ENCODE data around the gene PIGU. TPM values are rescaled to one million over a fixed set of nuclear protein-coding genes. Genes with fewer than 3 reads are reported as not detected.
"Not testable (repeated sequence)": the region's sequence is repeated elsewhere in the genome, so short reads cannot be mapped to it uniquely, and the experiment has no call there.

PIGU gene, protein sequence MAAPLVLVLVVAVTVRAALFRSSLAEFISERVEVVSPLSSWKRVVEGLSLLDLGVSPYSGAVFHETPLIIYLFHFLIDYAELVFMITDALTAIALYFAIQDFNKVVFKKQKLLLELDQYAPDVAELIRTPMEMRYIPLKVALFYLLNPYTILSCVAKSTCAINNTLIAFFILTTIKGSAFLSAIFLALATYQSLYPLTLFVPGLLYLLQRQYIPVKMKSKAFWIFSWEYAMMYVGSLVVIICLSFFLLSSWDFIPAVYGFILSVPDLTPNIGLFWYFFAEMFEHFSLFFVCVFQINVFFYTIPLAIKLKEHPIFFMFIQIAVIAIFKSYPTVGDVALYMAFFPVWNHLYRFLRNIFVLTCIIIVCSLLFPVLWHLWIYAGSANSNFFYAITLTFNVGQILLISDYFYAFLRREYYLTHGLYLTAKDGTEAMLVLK
- polyA plus RNA-seq (ENCODE audit: insufficient read length in 4 of 4), result 10 to 100 TPM; 37.0 to 46.1 (median 41.3) TPM

DNA sequence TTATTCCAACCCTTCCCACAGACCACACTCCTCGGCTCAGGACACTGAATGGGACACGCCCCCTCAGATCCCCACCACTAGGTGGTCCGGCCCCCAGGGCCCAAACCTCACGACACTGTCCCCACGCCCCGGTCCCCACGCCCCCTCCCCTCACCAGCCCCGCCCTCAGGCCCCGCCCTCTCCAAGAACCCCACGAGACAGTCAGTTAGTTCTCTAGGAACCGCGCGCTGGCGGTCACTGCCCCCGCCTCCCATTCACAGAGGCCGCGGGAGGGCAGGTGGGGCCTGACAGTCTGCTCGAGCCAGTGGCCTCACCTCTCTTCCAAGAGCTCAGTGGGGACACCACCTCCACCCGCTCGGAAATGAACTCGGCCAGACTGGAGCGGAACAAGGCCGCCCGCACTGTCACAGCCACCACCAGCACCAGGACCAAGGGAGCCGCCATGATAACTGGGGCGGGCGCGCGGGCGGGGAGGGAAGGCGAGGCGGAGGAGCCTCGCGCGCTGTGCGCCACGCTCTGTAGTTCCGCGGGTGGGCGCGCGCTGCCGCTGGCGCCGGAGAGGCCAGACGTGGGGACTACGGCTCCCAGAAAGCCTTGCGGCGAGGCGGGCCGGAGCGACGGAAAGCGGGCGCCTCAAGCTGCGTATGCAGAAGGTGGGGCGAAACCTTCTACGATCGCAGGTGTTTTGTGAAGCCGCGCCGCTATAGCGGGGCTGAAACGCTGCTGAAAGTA lies at the start of gene PIGU:
TSS of gene PIGU (minus strand) at position 451 of the 732 bp plus-strand sequence. CDS start at position 444, 7 bp downstream.
- peak; percentile 75 to 93 (median 89) for DNase-seq (ENCODE audit: low read depth in 4 of 4, low spot score in 2 of 4)

DNA sequence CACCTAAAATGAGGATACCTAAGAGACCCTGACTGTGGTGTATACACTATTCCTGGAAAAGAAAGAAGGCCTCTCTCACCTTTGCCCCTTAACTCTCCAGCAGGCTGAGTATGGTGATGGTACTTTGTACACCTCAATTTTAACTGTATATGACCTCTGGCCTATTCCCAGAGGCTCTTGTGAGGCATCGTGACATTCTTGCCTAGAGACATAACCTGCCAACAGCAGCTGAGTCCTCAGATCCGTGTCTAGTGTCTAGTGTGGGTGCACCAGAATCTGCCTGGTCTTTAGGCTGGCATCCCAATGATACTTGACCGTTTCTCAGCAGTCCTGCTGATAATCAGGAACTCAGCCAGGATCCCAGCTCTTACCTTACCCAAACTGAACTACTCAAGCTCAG lies 47.3 kb upstream of the PIGU start:
- no peak for DNase-seq (ENCODE audit: low read depth in 4 of 4, low spot score in 2 of 4)

DNA sequence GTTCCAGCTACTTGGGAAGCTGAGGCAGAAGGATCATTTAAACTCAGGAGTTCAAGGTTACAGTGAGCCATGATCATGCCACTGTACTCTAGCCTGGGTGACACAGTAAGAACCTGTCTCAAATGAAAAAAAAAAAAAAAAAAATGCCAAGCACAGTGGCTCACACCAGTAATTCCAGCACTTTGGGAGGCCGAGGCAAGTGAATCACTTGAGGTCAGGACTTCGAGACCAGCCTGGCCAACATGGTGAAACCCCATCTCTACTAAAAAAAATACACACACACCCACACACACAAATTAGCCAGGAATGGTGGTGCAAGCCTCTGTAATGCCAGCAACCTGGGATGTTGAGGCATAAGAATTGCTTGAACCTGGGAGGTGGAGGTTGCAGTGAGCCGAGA lies 45.7 kb upstream of the PIGU start:
- DNase-seq (ENCODE audit: low read depth in 4 of 4, low spot score in 2 of 4), result not testable (repeated sequence)

DNA sequence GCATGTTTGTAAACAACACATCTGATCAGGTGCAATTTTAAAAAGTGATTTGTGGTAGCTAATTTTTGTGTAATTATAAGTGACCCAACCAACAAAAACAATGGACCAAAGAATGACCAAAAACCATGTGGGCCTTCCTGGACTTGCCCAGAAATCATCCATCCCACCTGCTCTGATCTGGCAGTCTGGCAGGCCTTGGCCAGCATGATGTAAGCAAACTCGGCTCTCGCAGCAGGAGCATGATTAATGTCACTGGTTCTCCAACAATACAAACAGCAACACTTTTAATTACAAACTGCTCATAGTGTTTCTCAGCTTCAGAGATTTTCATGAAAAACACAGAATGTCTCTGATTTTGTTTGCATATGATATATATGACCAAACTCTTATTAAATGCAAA lies 43.4 kb upstream of the PIGU start:
- DNase-seq (ENCODE audit: low read depth in 4 of 4, low spot score in 2 of 4), result no peak

DNA sequence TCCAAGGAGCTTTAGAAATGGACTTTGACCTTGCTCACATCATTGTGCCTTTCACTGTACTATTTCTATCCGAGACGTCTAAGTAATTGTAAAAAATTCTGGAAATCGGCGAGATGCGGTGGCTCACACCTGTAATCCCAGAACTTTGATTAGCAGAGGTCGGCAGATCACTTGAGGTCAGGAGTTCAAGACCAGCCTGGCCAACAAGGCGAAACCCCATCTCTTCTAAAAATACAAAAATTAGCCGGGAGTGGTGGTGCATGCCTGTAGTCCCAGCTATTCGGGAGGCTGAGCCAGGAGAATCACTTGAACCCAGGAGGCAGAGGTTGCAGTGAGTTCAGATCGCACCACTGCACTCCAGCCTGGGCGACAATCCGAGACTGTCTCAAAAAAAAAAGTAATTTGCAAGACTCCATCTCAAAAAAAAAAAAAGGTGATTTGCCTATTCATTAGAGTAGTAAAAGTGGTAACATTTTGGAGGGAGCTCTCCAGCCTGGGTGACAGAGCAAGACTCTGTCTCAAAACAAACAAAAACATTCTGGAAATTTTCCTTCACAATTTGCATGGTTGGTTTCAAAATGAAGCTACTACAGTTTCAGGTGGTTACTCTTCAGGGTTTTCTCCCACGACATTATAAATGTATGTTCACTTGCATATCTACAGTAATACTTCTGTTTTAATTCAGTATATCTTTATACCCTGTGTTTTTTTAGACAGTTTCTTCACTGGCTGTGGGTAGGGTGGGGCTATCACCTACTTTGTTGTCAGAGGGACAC lies 42.5 kb upstream of the PIGU start:
- not testable (repeated sequence) for DNase-seq (ENCODE audit: low read depth in 4 of 4, low spot score in 2 of 4)

DNA sequence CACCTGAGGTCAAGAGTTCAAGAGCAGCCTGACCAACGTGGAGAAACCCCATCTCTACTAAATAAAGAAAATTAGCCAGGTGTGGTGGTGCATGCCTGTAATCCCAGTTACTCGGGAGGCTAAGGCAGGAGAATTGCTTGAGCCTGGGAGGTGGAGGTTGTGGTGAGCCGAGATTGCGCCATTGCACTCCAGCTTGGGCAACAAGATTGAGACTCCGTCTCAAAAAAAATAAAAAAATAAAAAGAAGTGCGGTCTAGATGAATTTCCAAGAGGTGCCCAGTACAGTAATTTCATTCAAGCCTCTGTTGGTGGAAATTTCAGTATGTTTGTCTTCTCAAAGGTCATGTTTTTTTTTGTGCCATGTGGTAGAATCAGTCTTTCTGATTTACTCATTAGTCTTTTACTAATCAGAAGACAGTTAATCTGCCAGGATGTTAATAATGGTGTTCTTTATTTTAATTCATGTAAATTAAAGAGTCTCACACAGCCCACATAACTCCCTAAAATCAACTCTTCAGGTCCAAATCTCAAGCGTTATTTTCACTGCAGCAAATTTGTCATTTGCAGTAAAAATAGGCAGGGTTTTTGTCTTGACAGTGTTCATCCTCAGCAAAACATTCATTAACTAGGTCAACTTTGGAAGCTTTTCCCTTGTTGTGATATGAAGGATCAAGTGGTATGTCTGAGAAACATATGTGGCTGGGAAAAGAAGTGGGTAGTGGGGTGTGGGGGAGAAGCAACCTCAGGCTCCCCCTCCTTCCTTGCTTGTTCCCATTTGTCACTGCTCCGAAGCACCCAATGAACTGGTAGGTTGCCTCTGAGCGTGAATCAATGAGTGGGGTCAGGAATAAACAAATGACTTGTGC lies 40.6 kb upstream of the PIGU start:
- DNase-seq (ENCODE audit: low read depth in 4 of 4, low spot score in 2 of 4), result no peak

DNA sequence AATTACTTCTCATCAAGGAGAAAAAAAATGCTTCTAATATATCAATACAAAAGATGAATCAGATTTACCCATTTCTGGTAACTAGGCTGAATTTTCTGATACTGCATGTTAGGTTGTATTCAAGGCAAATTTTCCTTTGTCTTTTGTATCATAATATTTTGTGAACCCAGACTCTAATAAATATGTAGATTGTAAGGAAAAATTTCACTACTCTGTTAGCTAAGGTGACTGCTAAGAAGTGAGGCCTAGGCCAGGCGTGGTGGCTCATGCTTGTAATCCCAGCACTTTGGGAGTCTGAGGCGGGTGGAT lies 40.0 kb upstream of the PIGU start:
- no peak for DNase-seq (ENCODE audit: low read depth in 4 of 4, low spot score in 2 of 4)

DNA sequence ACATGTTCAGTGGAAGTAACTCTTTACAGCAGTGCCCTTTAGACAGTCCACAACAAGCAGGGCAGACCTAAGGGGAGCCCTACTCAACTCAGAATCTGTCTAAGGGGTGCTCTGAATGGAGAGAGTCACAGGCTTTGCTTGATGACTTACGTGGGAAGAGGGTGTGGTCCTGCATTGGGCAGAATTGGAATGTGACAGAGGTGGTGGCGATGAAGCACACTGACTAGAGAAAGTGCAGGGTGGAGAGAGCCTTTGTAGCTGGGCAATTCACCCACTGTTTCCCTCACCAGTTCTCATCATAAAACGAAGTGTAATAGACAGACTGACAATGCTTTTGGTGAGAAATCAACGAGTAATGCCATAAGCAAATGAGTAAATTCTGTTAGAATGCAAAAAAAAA lies 38.5 kb upstream of the PIGU start:
- DNase-seq (ENCODE audit: low read depth in 4 of 4, low spot score in 2 of 4), result no peak

DNA sequence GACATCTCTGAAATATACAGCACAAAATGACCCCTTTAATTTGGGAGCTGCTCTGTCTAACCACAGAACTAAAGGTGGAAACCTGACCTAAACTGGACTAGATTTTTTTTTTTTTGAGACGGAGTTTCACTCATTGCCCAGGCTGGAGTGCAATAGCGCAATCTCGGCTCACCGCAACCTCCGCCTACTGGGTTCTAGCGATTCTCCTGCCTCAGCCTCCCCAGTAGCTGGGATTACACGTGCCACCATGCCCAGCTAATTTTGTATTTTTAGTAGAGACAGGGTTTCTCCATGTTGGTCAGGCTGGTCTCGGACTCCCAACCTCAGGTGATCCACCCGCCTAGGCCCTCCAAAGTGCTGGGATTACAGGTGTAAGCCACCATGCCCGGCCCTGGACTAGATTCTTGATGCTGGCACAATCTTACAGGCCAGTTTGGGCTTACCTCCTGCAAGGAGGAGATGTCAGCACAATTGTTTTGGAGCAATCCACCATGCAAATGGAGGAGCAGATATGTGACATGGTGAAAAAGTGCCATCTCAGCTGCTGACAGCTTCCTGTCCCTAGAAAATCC lies 37.1 kb upstream of the PIGU start:
- DNase-seq (ENCODE audit: low read depth in 4 of 4, low spot score in 2 of 4), result not testable (repeated sequence)

DNA sequence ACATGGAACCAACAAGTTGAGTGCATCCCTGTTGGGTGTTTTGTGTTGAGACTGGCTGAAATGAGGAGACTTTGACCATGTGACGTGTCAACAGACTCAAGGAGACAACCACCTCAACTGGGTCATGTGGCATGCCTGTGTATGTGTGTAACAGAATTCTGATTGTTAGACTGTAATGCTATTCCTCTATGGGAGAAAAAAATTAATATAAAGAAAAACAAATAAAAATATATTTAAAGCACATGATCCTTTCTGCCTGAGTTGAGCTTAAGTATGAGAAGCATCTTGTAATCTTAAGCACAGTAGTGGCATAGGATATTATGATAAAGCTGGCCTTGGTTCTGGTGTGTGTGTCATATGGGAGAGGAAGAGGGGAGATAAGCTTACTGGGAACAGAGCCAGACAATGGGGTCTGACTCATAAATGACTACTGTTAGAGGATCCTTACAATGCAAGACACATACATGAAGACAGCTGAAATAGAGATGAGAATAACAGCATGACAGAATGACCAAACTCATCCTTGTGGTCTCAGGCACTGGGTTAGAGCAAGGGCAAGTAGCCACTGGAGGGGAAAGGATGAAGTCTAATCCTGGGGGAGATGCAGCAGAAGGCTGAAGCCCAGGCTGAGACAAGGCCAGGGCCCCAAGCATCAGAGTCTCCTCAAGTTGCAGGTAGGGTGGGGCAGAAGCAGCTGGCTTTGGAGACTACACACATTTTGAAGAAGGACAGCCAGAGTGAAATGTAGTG lies 36.5 kb upstream of the PIGU start:
- no peak for DNase-seq (ENCODE audit: low read depth in 4 of 4, low spot score in 2 of 4)

DNA sequence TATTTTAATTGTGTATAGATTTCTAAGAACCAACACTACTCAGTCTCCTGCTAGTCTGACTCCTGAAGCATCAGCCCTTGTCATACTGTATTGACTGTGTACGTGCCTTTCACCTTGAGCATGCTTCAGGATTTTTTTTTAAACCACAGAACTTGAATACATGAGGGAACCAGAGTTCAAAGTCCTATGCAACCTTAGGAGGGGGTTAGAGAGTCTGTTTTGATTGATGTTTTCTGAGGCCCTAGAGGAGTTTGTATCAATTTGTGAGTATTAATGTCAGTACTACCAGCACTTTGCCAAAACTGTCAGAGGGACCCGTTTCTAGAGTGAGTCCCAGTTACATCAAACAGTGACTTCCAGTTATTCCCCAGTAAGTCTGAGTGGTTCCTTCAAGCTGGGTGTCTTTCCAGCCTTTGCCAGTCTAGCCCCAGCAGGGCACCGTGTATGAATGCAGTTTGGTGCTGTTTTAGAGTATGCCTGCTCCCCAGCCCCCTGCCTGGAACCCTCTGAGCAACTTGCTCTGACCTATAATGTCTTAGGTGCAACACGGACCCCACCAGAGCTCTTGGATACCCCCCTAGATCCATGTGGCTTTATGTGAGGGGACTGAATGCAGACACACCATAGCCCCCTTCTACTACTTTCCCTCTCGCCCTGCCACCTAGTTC lies 35.8 kb upstream of the PIGU start:
- no peak for DNase-seq (ENCODE audit: low read depth in 4 of 4, low spot score in 2 of 4)

DNA sequence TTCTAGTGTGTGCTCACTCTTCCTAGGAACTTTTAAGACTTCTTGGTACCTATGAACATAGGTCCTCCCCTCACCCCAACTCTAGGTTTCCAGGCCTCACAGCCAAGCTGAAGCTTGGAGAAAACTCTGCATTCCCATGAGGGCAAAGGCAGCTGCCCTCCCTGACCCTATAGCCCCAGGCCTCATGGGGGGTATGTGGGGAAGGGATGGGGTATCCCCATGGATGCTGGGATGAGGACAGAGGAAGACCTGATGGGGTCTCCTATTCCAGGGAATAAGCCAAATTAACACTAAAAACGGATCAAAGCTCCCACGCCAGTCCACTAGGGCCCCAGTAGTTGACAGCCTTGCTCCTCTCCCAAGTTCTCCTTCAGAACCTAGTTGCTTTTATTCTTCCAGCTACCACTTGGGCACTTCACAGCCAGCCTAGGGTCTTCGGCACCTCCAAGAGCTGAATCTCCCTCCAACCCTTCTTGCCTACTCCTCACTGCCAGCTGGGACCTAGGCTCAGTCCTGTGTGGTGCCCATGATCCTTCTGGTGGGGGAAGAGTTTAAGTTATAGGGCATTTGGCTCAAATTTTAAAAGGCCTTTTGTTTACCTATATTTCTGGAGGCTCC lies 35.0 kb upstream of the PIGU start:
- DNase-seq (ENCODE audit: low read depth in 4 of 4, low spot score in 2 of 4), result no peak

DNA sequence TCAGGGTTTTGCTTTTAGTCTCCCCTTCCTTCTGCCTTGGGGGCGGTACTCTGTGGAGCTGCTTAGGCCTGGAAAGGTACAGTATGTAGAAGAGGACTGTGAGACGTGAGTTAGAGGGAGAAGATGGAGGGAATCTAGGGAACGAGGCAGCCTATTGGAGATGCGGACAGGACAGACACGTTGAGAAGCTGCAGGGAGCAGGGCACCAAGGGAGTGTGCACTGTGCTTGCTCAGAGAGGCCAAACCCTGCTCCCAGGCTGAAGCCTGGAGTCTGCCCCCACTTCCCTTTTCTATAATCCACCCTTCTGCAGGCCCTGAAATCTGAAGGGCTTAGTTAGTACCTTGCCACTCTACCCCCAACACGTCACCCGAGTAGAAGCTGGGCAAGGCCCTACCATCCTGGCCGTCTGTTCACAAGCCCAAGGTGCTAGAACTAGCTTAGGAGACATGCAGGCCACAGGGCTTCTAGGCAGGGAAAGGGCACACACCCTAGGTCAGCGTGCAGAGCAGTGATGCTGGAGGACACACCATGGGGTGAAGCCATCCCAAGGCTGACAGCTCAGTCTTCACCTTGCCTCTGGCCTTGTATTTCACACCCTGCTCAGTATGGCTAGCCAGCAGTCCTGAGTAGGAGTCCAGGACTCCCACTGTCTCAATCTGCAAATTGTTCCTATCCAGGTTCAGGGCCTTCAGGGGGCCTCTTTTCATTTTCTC lies 34.1 kb upstream of the PIGU start:
- no peak for DNase-seq (ENCODE audit: low read depth in 4 of 4, low spot score in 2 of 4)

DNA sequence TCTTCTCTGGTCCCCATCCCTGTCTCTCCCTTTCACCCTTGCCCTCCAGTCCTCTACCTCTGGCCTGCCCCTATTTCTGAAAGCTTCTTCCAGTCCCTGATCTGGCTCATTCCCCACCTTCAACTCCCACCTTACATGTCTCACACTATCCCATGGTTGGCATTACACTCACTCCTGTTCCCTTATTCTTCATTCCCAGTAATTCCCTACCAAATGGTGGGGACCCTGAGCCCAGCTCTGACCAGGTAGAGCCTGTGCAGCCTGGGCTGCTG lies 33.6 kb upstream of the PIGU start:
- DNase-seq (ENCODE audit: low read depth in 4 of 4, low spot score in 2 of 4), result no peak

DNA sequence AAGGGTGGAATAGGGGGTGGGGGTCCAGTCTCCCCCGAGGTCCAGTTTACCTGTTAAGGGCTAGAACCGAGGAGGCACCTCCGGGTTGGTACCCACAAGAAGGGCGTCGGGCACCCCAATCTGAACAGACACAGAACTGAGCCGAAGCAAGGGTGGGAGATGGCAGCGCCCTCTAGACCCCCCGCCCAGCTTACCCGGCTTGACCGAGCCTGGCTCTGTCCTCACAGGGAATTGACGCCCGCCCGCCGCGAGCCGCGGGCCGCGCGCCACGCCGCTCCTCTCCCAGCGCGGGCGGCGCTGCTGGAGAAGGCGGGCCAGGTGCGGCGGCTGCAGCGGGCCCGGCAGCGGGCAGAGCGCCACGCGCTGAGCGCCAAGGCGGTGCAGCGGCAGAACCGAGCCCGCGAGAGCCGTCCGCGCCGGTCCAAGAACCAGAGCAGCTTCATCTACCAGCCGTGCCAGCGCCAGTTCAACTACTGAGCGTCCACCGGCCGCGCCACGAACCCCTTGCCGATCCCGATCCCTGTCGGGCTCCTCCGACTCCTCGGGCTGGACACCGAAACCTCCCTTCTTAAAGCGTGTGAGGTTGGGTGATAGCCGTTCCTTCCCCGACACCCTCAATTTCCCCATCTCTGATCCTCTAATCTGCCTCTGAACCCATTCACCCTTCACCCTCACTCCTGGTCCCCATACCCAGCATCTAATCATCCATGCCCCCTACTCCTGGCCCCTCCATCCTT lies 33.1 kb upstream of the PIGU start:
- no peak for DNase-seq (ENCODE audit: low read depth in 4 of 4, low spot score in 2 of 4)

DNA sequence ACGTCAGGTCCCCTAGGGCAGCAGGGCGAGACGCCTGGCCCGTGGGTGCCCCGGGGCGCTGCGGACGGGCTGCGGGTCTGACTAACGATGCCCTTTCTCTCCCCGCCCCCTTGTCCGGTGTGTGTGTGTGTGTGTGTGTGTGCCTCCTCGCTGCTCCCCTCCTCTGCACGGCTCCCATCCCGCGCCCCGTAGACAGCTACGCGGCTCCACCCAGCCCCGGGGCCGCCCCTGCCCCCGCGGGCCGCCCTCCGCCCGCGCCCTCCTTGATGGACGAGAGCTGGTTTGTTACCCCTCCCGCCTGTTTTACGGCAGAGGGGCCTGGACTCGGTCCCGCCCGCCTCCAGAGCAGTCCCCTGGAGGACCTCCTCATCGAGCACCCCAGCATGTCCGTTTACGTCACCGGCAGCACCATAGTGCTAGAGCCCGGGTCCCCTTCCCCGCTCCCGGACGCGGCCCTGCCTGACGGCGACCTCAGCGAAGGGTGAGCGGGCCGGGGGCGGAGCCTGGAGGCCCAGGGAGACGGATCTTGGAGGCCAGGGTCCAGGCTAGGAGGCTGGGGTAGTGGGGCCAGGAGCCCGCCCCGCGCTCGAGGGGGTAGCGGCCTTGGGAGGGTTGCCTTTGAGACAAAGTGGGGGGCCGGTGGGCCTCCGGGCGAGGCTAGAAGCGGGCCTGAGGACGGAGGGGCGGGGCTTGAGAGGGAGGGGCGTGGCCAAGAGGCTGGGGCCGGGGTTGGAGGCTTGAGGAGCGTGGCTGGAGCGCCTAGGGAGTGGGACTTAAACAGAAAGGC lies 32.3 kb upstream of the PIGU start:
- peak; percentile 65 to 74 (median 70) for DNase-seq (ENCODE audit: low read depth in 4 of 4, low spot score in 2 of 4)

Data from left renal cortex interstitium (tissue), 4 donors.